GM10266 (cell line): ENCODE measurements around the gene ITSN1.

Experiments
- DNase-seq: peaks from one replicate; pipeline ENCODE4 v3.0.0; 2012; ENCODE audit errors: extremely low spot score
- CTCF ChIP-seq: IDR thresholded peaks from 2 replicates; pipeline ENCODE4 v1.5.1; 2012; ENCODE audit warnings: mild to moderate bottlenecking, low read depth; ENCODE audit not compliant: control insufficient read depth, insufficient read depth; ENCODE audit errors: missing control alignments

Gene ITSN1

GRCh38 chr21:33794596-33794995 is 152.3 kb downstream of the ITSN1 start:
- TF ChIP-seq CTCF: no peak
- DNase-seq: no peak

- DNase-seq: no peak
Measured at GRCh38 chr21:33797565-33797964, 155.3 kb downstream of the ITSN1 start.

GRCh38 chr21:33799378-33800090 is 157.2 kb downstream of the ITSN1 start:
- TF ChIP-seq CTCF: no peak
- no peak for DNase-seq

More at GRCh38 chr21:33797565-33797964, 155.3 kb downstream of the ITSN1 start:
- no peak for TF ChIP-seq CTCF

GRCh38 chr21:33800753-33801423 is 158.6 kb downstream of the ITSN1 start:
- TF ChIP-seq CTCF: no peak
- DNase-seq: no peak

GRCh38 chr21:33801424-33802405 is 159.4 kb downstream of the ITSN1 start:
- no peak for DNase-seq
- TF ChIP-seq CTCF: no peak

GRCh38 chr21:33802481-33802880 is 160.2 kb downstream of the ITSN1 start:
- no peak for TF ChIP-seq CTCF
- DNase-seq: no peak
